ENCODE measurements around the gene LARGE1. TPM values are rescaled to one million over a fixed set of nuclear protein-coding genes. Genes with fewer than 3 reads are reported as not detected.
A peak's percentile ranks its signal among the peaks of the same experiment; 100 is the strongest.

The LARGE1 gene
- total and polyA plus RNA-seq, 2 of the 13 experiments (the other 11 are each of a cell fraction or from before 2014, with no cell fraction given) = 8.4 to 11.0 TPM

GRCh38 chr22:33842006-33842354, 78.3 kb downstream of the LARGE1 start (continued):
- TF ChIP-seq HOMEZ (CRISPR knock-in tag; IDR thresholded peaks at IDR 0.05; ENCODE audit: low read depth) = no peak
- no peak for TF ChIP-seq KDM5B (CRISPR knock-in tag; IDR thresholded peaks at IDR 0.05; ENCODE audit: borderline replicate concordance)
- no peak for TF ChIP-seq ZNF552 (CRISPR knock-in tag; IDR thresholded peaks at IDR 0.05; ENCODE audit: borderline replicate concordance)

- Histone ChIP-seq H4K20me1 (ENCODE audit: insufficient read depth, low read length) (no peaks in the 10 kb centered on the region), H3K27me3 (ENCODE audit: control insufficient read depth in 1 of 2, insufficient read depth in 2 of 2, low read length in 2 of 2) (no peaks in the 10 kb centered on the region), H3K36me3 (replicated peaks in 1 of 2; ENCODE audit: control insufficient read depth in 1 of 2, insufficient read depth in 2 of 2, low read length in 2 of 2) (no peaks in the 10 kb centered on the region), H2AFZ (ENCODE audit: low read length) (no peak overlapping the region), H3K4me1 (ENCODE audit: insufficient read depth, low read length) (peaks cover 35% of the 10 kb centered on the region), H3K27ac (ENCODE audit: extremely low read length, insufficient read depth, low read length) (no peak overlapping the region), H3K9me3 (ENCODE audit: low read length) (no peaks in the 10 kb centered on the region), H3K79me2 (ENCODE audit: insufficient read depth, low read length) (no peaks in the 10 kb centered on the region), H3K4me3 (replicated peaks in 1 of 3; ENCODE audit: insufficient read depth in 1 of 3, low read depth in 2 of 3, low read length in 3 of 3) (no peak overlapping the region), H3K4me2 (ENCODE audit: low read depth, low read length) (no peak overlapping the region), H3K9ac (ENCODE audit: insufficient read depth, low read depth, low read length) (no peak overlapping the region)
- 65% methylated on average over 4 of the region's 4 CpGs for WGBS (ENCODE audit: low lambda C conversion rate)
- POLR2A ChIA-PET = interaction anchor here (0.9 kb wide), 1 partner anchor 24 kb away, joined by 7 read pairs; no protein-coding TSS in a partner anchor
- intact Hi-C loops (cut with micrococcal nuclease; ENCODE audit: unreplicated experiment) (no loop called here), in situ Hi-C loops (cut with HindIII; ENCODE audit: extremely low pct_ligation_motif_present, low pct_unique_long_range_greater_than_20kb) (no loop called here)
- CTCF ChIA-PET (ENCODE audit: low intra/inter-chr PET ratio, low total read pairs) = no interaction called here
- FAIRE-seq (peak; percentile 34), ATAC-seq (peak; percentile 74), DNase-seq (ENCODE audit: low spot score) (peak; percentile 20)
- TF ChIP-seq SALL1 (CRISPR knock-in tag; IDR thresholded peaks at IDR 0.05) = no peak
- no peak for TF ChIP-seq HMGA1 (CRISPR knock-in tag; conservative IDR thresholded peaks at IDR 0.05)
- peak; percentile 49; the same call in 1 of the 2 replicates for TF ChIP-seq HNF4A (CRISPR knock-in tag; IDR thresholded peaks at IDR 0.05)
- TF ChIP-seq MIER2 (CRISPR knock-in tag; IDR thresholded peaks at IDR 0.05) = no peak
- peak; percentile 48 for TF ChIP-seq RBM22 (optimal IDR thresholded peaks at IDR 0.05; ENCODE audit: low read length)
- TF ChIP-seq NR2F2 (IDR thresholded peaks at IDR 0.05; ENCODE audit: borderline replicate concordance, low read depth) = no peak
- no TSS peak for BruUV-seq (replicated peaks)
These were observed 78.8 kb downstream of the LARGE1 start for GRCh38 chr22:33841281-33842005.
